ENCODE measurements around the gene CAPS.
"Not testable (repeated sequence)": the region's sequence is repeated elsewhere in the genome, so short reads cannot be mapped to it uniquely, and the experiment has no call there.

The CAPS gene

DNA sequence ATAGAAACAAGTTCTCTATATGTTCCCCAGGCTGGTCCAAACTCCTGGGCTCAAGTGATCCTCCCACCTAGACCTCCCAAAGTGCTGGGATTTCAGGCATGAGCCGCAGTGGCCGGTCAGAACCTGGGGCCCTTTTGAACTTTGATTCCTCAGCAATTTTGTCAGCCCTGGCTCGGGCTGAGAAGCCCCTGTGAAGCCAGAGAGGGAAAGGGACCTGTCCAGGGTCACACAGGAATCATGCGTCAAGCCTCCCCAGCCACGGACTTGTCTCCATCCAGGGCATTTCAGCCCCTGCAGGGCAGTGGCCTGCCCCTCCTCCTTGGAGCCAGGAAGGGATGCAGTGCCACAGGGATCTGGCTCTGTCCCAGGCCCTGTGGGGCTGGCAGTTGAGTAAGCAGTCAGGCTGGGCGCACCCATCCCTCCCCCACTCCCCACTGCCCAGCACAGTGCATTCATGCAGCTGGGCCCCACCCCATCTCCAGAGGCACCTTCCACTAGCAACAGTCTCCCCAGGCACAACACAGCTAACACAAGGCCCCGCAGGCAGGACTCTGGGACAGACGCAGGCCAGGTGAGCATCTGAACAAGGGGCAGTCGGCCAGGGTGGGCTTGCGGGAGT, at the start of gene CAPS:
Gene CAPS, plus strand, starts transcription at position 516 of the 619 bp plus-strand sequence. CDS start 153 bp downstream, outside the sequence.
- DNase-seq, result no peak

DNA sequence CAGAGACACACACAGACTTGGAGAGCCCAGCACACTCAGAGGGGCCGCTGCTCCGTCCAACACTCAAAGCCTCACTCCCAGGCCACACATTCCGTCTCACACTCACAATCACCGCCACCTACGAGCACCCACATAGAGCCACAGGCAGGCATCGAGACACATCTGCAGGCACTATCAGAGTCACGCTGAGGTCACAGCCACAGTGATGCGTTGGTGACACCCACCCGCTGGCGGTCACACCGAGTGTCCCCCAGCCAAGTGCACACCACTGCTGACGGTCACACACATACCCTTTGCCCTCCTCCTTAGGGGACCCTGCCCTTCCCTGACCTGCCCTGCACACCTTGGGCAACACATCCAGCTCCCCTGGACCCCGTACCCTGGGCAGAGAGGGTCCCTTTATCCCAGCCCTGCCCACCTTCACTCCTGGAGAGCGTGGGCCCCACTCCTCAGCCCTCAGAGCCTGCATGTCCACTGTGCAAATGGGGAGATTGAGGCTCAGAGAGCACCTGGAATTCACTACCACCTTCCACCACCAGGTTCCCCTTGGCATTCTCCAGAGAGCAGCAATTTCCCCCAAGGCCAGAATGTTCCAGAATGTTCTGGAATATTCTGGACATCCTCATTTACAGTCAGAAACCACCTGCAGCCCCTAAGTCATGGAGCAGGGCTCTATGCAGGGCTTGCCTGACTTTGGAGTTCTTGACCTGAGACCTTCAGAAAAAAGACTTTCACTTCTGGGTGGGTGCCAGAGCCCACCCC, 49.1 kb upstream of the CAPS start:
- no peak for DNase-seq

DNA sequence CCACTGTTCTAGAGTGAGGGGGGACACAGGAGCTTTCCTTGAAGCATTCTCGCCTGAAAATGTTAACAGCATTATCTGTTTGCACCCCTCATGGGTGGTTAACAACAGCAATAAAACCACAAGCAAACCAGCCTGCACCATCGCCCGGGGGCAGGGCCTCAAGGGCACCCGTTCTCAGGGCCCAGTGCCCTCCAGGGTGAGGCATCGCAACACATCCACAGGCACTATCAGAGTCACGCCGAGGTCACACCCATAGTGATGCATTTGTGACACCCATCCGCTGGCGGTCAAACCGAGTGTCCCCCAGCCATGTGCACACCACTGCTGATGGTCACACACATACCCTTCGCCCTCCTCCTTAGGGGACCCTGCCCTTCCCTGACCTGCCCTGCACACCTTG, 48.3 kb upstream of the CAPS start:
- no peak for DNase-seq

DNA sequence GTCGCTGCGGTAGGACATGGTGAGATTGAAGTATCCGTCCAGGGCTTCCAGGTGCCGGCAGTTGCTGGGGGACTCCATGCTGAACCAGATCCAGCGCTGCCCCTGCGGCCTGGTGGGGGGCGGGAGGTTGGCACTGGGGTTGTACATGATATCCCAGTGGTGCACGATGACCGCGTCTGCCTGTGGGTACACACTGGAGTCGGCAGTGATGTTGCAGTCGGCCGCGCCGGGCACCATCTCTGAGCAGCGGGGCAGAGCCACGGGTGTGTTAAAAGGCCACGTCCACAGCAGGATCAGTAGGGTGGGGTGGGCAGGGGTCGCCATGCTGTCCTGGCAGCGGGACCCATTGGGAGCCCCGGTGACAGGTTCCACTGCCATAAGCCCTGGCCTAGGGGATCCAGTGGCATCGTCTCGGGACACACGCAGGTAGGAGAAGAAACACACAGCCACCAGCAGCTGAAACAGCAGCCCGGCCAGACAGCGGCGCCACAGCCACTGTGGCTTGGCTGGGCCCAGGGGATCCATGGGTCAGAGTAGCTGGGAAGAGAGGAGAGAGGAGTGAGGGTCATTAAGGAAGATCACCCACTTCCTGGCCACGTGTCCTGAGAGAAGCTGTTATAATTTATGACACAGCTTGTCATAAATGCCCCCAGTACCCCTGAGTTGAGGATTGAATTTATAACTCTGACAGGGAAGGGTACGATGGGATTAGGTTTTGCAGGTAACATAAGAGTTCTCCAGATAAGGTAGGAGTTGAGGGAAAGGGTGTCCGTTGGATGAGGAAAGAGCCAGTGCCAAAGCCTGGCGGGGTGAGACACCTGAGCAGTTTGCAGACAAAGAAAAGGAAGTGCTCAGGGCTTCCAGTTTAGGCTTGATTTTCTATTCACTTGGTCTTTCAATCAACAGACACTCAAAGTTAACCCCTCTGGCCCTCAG, 46.6 kb upstream of the CAPS start:
- no peak for DNase-seq

DNA sequence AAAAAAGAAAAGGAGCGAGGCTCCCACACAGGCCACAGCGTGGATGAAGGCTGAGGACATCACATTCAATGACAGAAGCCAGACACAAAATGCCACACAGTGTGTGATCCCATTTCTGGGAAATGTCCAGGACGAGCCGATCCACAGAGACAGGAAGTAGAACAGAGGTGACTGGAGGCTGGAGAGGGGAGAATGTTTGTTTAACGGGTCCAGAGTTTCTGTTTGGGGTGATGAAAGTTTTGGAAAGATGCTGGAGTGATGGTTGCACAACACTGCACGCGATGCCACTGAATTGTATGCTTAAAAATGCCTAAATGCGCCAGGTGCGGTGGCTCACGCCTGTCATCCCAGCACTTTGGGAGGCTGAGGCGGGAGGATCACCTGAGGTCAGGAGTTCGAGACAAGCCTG, 43.1 kb upstream of the CAPS start:
- DNase-seq, result no peak

DNA sequence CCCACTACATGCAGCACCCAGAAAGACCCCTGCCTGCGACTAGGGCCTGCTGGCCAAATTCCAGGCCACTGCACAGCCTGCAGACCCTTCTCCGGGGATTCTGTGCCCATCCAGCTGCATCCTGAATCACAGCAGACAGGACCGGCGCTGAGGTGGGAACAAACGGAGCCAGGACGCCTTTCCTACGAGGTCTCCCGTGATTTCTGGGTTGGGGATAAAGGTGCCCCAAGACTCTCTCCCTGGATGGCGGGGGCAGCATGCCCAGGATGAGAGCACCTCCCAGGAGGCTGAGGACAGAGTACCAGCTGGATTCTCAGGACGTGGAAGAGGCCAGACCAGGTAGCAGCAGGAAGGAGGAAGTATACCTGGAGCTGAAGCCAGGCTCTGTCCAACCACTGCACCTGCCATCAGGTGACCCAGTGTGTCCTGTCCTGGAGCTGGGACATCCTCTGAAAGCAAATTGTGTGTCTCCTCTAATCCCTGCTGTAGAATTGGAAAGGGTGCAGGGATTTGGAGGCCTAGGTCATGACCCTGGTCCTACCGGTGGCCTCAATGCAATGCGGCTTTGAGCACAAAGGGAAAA, 40.3 kb upstream of the CAPS start:
- no peak for DNase-seq

DNA sequence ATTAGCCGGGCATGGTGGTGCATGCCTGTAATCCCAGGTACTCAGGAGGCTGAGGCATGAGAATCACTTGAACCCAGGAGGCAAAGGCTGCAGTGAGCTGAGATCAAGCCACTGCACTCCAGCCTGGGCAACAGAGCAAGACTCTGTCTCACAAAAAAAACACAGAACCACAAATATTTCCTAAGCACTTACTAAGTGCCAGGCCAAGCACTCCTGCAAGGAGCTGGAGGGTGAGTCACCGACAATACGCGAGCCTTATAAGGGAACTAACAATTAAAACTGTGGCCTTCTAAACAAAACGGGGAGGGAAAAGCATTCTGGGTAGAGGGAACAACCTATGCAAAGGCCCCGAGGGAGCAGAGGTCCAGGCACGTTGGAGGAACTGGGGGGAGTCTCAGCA, 39.6 kb upstream of the CAPS start:
- not testable (repeated sequence) for DNase-seq

DNA sequence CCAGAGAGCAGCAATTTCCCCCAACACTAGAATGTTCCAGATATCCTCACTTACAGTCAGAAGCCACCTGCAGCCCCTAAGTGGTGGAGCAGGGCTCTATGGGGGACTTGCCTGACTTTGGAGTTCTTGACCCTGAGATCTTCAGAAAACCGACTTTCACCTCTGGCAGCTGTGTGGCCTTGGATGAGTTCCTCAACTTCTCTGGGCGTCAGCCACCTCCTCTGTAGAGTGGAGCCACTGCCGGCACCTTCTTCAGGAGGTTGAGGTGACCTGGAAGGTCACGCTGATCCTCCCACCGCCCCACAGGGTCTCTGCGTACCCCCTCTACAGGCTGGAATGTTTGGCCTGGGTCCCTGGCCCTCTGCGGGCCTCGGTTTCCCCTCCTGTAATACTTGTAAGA, 36.6 kb upstream of the CAPS start:
- no peak for DNase-seq

DNA sequence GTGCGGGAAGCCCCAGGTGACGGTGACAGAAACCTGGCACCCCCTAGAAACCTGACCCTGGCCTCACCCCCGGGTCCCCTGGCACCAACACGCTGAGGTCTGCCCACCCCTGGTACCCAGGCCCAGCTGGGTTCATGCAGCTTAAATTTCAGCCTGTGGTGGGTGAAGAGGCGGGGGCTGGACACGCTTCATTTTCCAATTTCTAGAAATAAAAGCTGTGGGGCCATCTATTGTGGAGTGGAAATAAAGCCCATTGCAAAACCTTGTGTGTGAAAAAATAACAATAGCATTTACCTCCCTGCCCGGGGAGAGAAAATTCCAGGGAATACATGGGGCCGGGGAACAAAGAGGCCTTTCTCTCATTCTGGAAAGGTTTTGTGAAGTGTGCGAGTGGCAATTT, 36.2 kb upstream of the CAPS start:
- DNase-seq, result no peak

DNA sequence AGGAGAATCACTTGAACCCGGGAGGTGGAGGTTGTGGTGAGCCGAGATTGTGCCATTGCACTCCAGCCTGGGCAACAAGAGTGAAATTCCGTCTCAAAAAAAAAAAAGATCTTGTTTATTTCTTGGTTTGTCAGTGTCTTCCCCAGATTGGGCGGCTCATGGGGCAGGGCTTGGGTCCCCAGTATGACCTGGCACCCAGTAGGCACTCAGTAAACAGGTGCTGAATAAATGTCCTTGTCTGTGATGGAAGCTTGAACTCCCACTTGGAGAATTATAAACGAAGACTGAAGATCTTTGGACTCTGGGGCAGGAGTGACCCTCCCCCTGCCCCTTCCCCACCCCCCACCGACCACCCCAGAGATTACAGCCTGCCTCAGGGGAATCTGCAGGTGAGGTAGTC, 33.9 kb upstream of the CAPS start:
- no peak for DNase-seq

DNA sequence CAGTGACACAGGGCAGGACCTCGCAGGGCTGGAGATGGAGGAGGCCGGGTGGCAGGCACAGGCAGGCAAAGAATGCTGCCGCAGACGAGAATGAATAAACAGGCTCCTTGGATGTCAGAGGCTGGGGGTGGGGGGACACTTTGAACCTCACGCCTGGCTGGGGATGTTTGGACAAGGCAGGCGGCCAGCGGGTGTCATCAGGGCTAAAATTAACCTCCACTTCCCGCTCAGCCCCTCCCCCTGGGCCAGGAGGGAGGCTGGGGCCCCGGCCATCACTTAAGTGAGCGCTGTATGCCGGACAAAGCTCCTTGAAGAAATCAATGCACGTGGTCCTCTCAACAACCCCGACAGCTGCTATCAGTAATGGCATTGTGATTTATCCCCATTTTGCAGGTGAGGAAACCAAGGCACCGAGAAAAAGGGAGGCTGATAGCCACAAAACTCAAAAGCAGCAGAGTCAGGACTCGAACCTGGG, 33.4 kb upstream of the CAPS start:
- no peak for DNase-seq

DNA sequence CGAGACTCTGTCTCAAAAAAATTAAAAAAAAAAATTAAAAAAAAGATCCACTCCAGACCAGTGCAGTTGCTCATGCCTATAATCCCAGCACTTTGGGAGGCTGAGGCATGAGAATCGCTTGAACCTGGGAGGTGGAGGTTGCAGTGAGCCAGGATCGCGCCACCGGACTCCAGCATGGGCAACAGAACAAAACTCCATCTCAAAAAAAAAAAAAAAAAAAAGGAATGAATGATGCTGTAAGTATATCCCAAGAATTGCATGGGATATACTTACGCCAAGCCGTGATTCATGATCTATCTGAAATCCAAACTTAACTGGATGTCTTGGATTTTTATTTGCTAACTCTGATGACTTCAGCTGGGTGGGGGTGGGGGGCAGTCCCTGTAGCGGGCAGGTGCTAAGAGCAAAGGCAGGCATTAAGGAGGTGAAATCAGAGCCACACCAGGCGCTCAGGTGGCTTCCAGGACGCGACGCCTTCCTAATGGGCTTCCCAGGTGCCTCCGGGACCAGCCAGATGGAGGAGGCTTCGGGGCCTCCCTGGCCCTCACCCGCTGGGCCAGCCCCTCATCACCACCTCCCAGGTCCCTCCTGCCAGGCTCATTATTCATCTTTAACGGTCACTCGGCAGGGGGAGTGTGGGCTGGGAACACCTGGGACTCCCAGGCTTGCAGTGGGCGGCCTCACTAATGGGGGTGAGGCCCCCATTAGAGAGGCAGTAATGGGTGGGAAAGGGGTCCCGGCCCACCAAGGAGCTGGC, 32.3 kb upstream of the CAPS start:
- DNase-seq, result no peak

DNA sequence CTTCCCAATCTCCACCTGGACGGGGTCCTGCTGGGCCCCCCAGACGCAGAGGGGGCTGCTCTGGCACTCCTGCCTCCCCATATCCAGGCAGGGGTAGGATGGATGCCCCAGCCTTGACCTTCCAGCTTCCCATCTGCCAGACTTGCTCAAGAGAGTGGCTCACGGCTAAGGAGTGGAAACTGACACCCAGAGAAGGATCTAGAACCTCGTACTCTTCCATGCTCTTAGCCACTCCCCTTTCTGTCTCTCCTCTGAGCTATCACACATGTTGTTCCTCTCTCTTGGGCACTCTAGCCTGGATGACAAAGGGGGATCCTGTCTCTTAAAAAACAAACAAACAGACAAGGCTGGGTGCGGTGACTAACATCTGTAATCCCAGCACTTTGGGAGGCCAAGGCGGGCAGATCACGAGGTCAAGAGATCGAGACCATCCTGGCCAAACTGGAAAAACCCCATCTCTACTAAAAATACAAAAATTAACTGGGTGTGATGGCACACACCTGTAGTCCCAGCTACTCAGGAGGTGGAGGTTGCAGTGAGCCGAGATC, 31.6 kb upstream of the CAPS start:
- no peak for DNase-seq

DNA sequence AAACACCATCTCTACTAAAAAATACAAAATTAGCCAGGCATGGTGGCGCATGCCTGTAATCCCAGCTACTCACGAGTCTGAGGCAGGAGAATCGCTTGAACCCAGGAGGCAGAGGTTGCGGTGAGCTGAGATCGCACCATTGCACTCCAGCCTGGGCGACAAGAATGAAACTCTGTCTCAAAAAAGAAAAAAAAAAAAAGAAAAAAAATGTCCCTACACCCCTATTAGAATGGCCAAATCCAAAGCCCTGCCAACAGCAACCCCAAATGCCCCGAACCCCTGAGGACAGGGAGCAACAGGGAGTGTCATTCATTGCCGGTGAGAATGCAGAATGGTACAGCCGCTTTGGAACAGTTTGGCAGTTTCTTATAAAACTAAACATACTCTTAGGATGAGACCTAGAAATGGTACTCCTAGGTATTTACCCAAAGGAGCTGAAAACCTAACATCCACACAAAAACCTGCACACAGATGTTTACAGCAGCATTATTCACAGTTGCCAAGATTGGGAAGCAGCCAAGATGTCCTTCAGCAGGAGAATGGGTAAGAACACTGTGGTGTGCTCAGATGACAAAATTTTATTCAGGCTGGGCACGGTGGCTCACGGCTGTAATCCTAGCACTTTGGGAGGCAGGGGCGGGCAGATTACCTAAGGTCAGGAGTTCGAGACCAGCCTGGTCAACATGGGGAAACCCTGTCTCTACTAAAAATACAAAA, 30.7 kb upstream of the CAPS start:
- DNase-seq, result not testable (repeated sequence)

DNA sequence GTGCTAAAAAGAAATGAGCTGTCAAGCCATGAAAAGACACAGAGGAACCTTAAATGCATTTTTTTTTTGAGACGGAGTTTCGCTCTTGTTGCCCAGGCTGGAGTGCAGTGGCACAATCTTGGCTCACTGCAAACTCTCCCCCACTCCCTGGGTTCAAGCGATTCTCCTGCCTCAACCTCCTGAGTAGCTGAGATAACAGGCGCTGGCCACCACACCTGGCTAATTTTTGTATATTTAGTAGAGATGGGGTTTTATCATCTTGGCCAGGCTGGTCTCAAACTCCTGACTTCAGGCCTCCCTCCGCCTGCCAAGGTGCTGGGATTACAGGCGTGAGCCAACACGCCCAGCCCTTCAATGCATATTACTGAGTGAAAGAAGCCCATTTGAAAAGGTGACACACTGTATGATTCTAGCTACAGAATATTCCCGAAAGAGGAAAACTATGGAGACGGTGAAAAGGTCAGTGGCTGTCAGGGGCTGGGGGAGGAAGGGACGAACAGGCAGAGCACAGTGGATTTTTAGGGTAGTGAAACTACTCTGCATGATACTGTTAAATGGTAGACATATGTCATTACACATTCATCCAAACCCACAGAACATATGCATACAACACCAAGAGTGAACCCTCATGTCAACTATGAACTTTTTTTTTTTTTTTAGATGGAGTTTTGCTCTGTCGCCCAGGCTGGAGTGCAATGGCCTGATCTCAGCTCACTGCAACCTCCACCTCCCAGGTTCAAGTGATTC, 29.8 kb upstream of the CAPS start:
- DNase-seq, result not testable (repeated sequence)

DNA sequence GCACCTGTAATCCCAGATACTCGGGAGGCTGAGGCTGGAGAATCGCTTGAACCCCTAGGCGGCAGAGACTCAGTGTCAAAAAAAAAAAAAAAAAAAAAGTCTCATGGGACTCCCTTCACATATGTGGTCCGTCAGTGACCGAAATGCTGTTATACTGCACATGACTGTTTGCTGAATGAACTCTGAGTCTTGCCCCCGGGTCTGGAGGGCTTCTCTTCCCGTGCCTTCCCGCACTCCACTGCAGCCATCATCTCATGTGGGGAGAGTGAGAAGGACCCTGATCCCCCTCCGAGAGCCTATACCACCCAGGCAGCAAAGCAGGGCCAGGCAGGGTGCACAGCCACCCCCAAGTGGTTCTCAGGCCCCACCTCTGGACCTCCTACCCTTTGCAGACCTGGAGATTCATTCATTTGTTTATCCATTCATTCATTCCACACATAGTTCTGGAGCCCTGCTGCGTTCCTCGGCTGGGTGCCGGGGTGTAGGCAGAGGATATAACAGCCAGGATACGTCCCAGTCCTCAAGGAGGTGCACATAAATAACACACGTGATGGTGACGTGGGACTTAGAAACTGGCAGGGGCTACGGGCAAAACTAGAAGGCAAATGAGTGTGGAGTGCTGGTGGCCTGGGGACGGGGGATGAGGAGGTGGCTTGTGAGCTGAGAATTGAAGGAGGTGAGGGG, 24.6 kb upstream of the CAPS start:
- DNase-seq, result no peak

DNA sequence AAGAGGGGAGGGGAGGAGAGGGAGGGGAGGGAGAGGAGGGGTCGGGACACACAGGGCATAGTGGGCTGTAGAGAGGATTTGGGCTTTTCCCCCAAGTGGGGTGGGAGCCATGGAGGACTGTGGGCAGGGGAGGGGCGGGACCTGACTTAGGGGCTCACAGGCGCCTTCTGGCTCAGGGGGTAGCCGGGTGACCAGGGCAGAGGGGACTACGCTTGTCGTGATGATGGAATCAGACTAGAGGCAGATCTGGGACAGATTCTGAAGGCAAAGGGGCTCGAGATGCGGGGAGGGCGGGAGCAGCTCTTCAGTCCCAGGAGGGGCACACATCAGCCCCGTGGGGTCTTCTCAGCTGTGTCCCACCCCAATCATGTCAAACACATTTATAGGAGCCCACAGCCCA, 24.0 kb upstream of the CAPS start:
- no peak for DNase-seq

DNA sequence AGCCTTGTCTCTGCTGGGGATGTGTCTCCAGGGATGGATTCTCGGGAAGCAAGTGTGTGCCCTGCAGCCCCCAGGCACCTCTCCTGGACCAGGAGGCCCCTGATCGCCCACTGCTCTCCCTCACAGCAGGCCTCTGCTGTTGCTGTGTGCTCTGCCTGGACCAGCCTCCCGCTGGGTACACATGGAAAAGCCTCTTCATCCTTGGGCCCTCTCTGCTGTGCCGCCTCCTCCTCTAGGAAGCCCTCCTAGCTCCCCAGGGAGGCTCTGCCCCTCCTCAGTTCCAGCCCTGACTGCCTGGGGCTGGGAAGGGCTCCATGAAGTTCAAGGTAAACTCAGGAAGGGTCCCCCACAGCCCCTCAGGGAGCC, 22.5 kb upstream of the CAPS start:
- DNase-seq, result no peak

DNA sequence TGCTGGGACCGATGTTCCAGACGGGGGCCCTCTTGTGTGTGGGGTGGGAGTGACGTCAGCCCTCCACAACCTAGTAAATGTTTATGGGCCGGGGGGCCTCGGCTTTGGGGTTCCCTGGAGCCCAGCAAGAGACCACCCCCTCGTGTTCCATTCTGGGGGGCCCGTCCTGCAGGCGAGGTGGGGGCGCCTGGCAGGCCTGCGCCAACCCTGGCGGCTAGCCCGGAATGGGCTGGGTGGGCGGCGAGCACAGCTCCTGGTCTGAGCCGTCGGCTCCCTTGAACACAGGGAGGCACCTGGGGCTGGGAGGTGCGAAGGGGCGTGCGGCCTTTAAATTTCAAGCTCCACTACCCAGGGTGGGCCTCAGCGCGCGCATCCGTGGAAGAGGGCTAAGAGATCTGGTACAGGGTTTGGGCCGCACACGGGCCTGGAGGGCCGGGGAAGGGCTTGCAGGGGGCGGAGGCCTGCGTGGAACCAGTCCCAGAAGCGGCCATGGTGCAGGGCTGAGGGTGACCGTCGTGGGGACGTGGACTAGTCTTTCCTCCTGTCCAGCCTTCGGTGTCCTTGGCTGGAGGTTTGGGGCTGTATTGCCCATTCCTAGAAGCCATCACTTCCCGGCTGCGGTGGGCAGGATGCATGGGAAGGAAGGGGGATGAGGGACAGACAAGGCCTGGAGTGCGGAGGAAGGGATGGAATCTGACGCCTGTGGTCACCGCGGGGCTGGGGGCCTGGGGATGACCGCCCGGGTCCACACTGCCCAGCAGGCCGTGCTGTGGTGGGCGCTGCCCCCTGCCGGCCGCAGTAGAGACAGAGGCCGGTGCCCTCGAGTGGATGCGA, 21.9 kb upstream of the CAPS start:
- DNase-seq, result peak; percentile 25

Measured in activated CD4-positive, alpha-beta T cell treated with anti-CD3 and anti-CD28 coated beads, Interleukin-10, Interleukin-2, amounts not matched to agents 100 ng/mL and 50 ng/mL, durations not matched to agents 16 hours and 8 hours (primary cell).